ENCODE data around the gene TPM1. TPM values are rescaled to one million over a fixed set of nuclear protein-coding genes. Genes with fewer than 3 reads are reported as not detected.

TPM1 gene
- total RNA-seq, 2 donors from 2014 or later, result 7.0 to 12.1 TPM

DNA sequence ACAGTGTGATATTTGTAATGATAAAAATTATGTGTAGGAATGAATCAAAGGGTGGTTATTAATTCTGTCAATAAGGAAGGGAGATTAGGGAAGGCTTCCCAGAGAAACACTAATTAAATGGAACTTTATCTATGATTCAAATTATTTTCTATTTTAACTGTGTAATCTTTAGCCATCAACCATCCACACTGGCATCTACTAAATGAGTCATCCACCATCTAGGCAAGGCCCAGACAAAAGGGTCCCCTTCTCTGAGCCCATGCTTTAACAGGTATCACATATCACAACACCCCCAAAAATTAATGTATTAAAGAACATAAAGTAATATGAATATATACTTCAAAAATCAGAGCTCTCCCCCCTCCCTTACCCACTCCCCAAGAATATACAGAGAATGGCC, 19.9 kb upstream of the TPM1 start:
- no peaks in the 10 kb centered on the region for H3K9me3 Mint-ChIP-seq

DNA sequence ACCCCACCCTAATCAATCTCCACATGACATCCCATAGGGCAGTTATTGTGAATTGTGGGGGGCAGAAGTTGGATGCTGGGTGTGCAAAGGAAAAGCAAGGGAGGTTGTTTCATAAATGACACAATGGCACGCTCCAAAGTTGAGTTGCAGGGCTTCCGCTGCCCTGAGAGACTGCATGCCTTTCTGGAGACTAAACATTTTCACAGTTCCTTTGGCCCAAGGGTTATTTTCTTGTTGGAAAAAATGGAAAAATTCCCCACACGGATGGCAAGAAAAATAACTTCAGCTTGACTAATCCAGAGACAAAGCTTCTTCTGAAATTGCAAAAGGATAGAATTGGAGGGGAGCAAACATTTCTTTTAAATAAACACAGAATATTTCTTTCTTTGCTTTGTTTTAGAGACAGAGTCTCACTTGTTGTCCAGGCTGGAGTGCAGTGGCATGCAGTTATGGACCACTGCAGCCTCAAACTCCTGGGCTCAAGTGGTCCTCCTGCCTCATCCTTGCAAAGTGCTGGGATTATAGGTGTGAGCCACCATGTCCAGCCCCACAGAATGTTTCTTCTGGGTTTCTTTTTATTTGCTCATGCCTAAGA, 19.1 kb upstream of the TPM1 start:
- no peaks in the 10 kb centered on the region for H3K4me1 Mint-ChIP-seq (ENCODE audit: low read depth in 2 of 2)
- H3K9me3 Mint-ChIP-seq, result no peaks in the 10 kb centered on the region
- ATAC-seq (no peak), DNase-seq (ENCODE audit: low spot score) (no peak)
- H3K4me3 Mint-ChIP-seq, result no peak overlapping the region
- no peaks in the 10 kb centered on the region for H3K36me3 Mint-ChIP-seq
- H3K27ac Mint-ChIP-seq, result no peak overlapping the region
- peaks cover 5% of the 10 kb centered on the region in 2 donors for H3K27me3 Mint-ChIP-seq

More for the DNA sequence above, 19.9 kb upstream of the TPM1 start:
- Mint-ChIP-seq H3K36me3 (no peaks in the 10 kb centered on the region), H3K4me3 (no peak overlapping the region), H3K27ac (no peak overlapping the region), H3K4me1 (ENCODE audit: low read depth in 2 of 2) (no peaks in the 10 kb centered on the region), H3K27me3 (peaks cover 5% of the 10 kb centered on the region in 2 donors)
- ATAC-seq, result no peak
- DNase-seq (ENCODE audit: low spot score), result no peak

- peaks cover 19 to 25% of the 10 kb centered on the region in 2 donors for H3K27me3 Mint-ChIP-seq
- ATAC-seq, result no peak
- H3K4me1 Mint-ChIP-seq (ENCODE audit: low read depth in 2 of 2), result no peaks in the 10 kb centered on the region
- no peaks in the 10 kb centered on the region for H3K9me3 Mint-ChIP-seq
- H3K4me3 Mint-ChIP-seq, result no peak overlapping the region
- no peak for DNase-seq (ENCODE audit: low spot score)
- H3K36me3 Mint-ChIP-seq, result no peaks in the 10 kb centered on the region
- no peak overlapping the region for H3K27ac Mint-ChIP-seq
Measured at GRCh38 chr15:63025460-63025859, 17.1 kb upstream of the TPM1 start.

- no peak for DNase-seq (ENCODE audit: low spot score)
- H3K27ac Mint-ChIP-seq, result no peak overlapping the region
- no peaks in the 10 kb centered on the region for H3K36me3 Mint-ChIP-seq
- no peaks in the 10 kb centered on the region for H3K9me3 Mint-ChIP-seq
- no peaks in the 10 kb centered on the region for H3K4me1 Mint-ChIP-seq (ENCODE audit: low read depth in 2 of 2)
- ATAC-seq, result no peak
- peaks cover 27 to 31% of the 10 kb centered on the region in 2 donors for H3K27me3 Mint-ChIP-seq
- no peak overlapping the region for H3K4me3 Mint-ChIP-seq
Measured at GRCh38 chr15:63027646-63028045, 14.9 kb upstream of the TPM1 start.

DNA sequence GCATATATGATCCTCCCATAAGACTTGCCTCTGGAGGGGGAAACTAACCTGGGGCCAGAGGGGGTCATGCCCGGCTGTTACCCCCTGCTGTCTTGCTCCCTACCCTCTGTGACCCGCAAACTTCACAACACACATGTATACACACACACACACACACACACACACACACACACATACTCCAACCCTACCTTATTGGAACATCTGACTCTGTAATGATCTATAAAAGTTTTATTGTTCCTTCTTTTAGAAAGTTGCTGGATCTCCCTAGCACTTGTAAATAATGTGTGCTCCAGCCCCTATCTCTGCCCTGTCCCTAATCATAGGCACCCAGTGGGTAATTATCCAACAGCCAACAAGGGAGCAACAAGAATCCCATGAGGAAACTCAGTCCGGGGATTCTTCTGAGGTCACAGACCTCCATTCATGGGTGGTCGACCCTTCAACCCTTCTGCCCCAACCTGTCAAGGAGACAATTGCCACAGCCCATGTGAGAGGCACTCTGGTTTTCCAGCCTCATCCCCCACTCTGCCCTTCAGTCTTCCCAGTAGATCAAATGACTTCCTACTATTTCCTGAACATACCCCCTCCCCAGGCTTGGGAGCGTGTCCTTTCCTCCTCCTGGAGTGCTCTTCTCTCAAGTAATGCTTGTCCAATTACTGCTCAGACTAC, 14.0 kb upstream of the TPM1 start:
- ATAC-seq (no peak), DNase-seq (ENCODE audit: low spot score) (no peak)
- no peaks in the 10 kb centered on the region for H3K4me1 Mint-ChIP-seq (ENCODE audit: low read depth in 2 of 2)
- H3K27me3 Mint-ChIP-seq, result peaks cover 27 to 31% of the 10 kb centered on the region in 2 donors
- H3K9me3 Mint-ChIP-seq, result no peaks in the 10 kb centered on the region
- H3K36me3 Mint-ChIP-seq, result no peaks in the 10 kb centered on the region
- H3K27ac Mint-ChIP-seq, result no peak overlapping the region
- no peak overlapping the region for H3K4me3 Mint-ChIP-seq

DNA sequence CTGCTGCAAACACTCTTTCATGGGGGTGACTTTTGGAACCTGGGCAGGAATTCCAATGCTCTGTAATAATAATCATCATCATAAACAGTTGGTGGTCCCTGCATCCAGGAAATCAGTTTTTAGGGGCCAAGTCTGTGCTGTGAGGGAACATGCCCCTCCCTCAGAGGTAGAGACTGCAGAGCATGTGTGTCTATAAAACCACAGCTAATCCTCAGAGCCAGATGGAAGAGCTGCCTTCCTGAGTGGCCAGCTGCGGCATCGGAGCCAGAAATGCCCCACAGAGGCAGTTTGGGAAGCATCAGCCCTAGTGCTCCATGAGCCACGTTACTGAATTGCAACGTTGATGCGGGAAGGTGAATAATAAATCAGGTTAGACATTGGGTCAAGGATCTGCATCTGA, 12.9 kb upstream of the TPM1 start:
- Mint-ChIP-seq H3K27ac (no peak overlapping the region), H3K9me3 (no peaks in the 10 kb centered on the region), H3K4me1 (ENCODE audit: low read depth in 2 of 2) (no peaks in the 10 kb centered on the region), H3K27me3 (peaks cover 27 to 31% of the 10 kb centered on the region in 2 donors), H3K4me3 (no peak overlapping the region), H3K36me3 (no peaks in the 10 kb centered on the region)
- ATAC-seq, result no peak
- DNase-seq (ENCODE audit: low spot score), result no peak

GRCh38 chr15:63030101-63030551, 12.4 kb upstream of the TPM1 start:
- DNase-seq (ENCODE audit: low spot score), result no peak
- no peak overlapping the region for H3K27ac Mint-ChIP-seq
- ATAC-seq, result no peak
- H3K4me3 Mint-ChIP-seq, result no peak overlapping the region
- H3K27me3 Mint-ChIP-seq, result peaks cover 30 to 31% of the 10 kb centered on the region in 2 donors
- no peaks in the 10 kb centered on the region for H3K36me3 Mint-ChIP-seq
- H3K4me1 Mint-ChIP-seq (ENCODE audit: low read depth in 2 of 2), result no peaks in the 10 kb centered on the region
- H3K9me3 Mint-ChIP-seq, result no peaks in the 10 kb centered on the region

DNA sequence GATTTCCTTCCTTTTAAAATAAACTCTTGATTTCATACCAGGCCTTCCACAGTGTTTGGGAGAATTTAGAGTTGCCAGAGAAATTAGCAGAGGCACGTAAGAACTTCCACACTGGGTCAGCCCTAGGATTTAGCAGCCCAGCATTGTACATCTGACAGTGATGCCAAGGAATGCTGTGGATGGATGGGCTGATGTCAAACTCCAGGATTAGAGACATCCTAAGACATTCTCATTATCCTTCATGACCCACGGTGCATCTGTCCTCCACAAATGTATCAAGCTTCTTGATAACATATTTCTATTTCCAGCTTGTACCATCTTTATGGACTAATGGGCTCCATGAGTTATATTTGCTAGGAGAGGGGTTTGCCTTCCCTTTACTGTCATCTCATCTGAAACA, 8.0 kb upstream of the TPM1 start:
- ATAC-seq, result no peak
- Mint-ChIP-seq H3K27ac (no peak overlapping the region), H3K27me3 (peaks cover 19 to 22% of the 10 kb centered on the region in 2 donors), H3K9me3 (no peaks in the 10 kb centered on the region), H3K36me3 (no peaks in the 10 kb centered on the region), H3K4me3 (no peak overlapping the region), H3K4me1 (ENCODE audit: low read depth in 2 of 2) (no peaks in the 10 kb centered on the region)
- no peak for DNase-seq (ENCODE audit: low spot score)

- H3K27ac Mint-ChIP-seq, result no peak overlapping the region
Measured at GRCh38 chr15:63035253-63035652, 7.3 kb upstream of the TPM1 start.

DNA sequence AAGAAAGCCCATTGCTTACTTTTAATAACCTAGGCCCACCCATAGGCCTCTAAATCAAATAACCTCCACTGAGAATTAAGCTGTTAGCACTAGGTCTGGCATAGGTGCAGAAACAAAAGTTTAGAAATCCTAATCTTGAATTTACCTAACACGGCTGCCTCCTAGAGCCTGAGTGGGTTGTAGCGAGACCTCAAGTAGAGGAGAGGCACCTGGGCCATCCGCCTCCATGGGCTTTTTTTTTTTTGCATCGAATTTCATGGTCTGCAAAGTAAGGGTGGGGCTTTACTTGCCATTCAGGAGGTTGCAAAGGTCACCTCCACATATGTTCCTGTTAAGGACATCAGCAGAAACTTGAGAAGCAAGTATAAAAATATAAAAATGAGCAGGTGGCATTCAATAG, 6.6 kb upstream of the TPM1 start:
- no peaks in the 10 kb centered on the region for H3K9me3 Mint-ChIP-seq
- no peaks in the 10 kb centered on the region for H3K36me3 Mint-ChIP-seq
- DNase-seq (ENCODE audit: low spot score) (no peak), ATAC-seq (no peak)
- H3K4me3 Mint-ChIP-seq, result no peak overlapping the region
- H3K27ac Mint-ChIP-seq, result no peak overlapping the region
- peaks cover 19 to 28% of the 10 kb centered on the region in 2 donors for H3K27me3 Mint-ChIP-seq
- no peaks in the 10 kb centered on the region for H3K4me1 Mint-ChIP-seq (ENCODE audit: low read depth in 2 of 2)

More at GRCh38 chr15:63035253-63035652, 7.3 kb upstream of the TPM1 start:
- H3K36me3 Mint-ChIP-seq, result no peaks in the 10 kb centered on the region
- no peak for ATAC-seq
- H3K4me3 Mint-ChIP-seq, result no peak overlapping the region
- no peak for DNase-seq (ENCODE audit: low spot score)
- peaks cover 19 to 24% of the 10 kb centered on the region in 2 donors for H3K27me3 Mint-ChIP-seq
- H3K9me3 Mint-ChIP-seq, result no peaks in the 10 kb centered on the region
- no peaks in the 10 kb centered on the region for H3K4me1 Mint-ChIP-seq (ENCODE audit: low read depth in 2 of 2)

GRCh38 chr15:63037976-63038720, 4.4 kb upstream of the TPM1 start:
- DNase-seq (ENCODE audit: low spot score), result no peak

GRCh38 chr15:63038926-63039673, 3.4 kb upstream of the TPM1 start:
- H3K36me3 Mint-ChIP-seq, result no peaks in the 10 kb centered on the region
- DNase-seq (ENCODE audit: low spot score) (no peak), ATAC-seq (no peak)
- H3K4me1 Mint-ChIP-seq (ENCODE audit: low read depth in 2 of 2), result peaks cover 0 to 5% of the 10 kb centered on the region in 2 donors
- no peak overlapping the region for H3K4me3 Mint-ChIP-seq
- no peaks in the 10 kb centered on the region for H3K9me3 Mint-ChIP-seq
- peaks cover 35 to 40% of the 10 kb centered on the region in 2 donors for H3K27me3 Mint-ChIP-seq
- no peak overlapping the region for H3K27ac Mint-ChIP-seq

More at GRCh38 chr15:63037976-63038720, 4.4 kb upstream of the TPM1 start:
- no peak for ATAC-seq
- H3K27ac Mint-ChIP-seq, result no peak overlapping the region
- H3K9me3 Mint-ChIP-seq, result no peaks in the 10 kb centered on the region
- peaks cover 32% of the 10 kb centered on the region in 2 donors for H3K27me3 Mint-ChIP-seq
- no peaks in the 10 kb centered on the region for H3K36me3 Mint-ChIP-seq
- peaks cover 0 to 2% of the 10 kb centered on the region in 2 donors for H3K4me1 Mint-ChIP-seq (ENCODE audit: low read depth in 2 of 2)
- no peak overlapping the region for H3K4me3 Mint-ChIP-seq

GRCh38 chr15:63039811-63040210, 2.7 kb upstream of the TPM1 start:
- Mint-ChIP-seq H3K4me3 (no peak overlapping the region), H3K9me3 (no peaks in the 10 kb centered on the region), H3K4me1 (ENCODE audit: low read depth in 2 of 2) (peaks cover 0 to 5% of the 10 kb centered on the region in 2 donors), H3K27me3 (peaks cover 39 to 47% of the 10 kb centered on the region in 2 donors), H3K36me3 (no peaks in the 10 kb centered on the region), H3K27ac (no peak overlapping the region)
- DNase-seq (ENCODE audit: low spot score) (no peak), ATAC-seq (no peak)
